CD4-positive, alpha-beta T cell treated with Interleukin-4 for 4 hours (primary cell): ENCODE results near the gene PHF12.
"Not testable (repeated sequence)": the region's sequence is repeated elsewhere in the genome, so short reads cannot be mapped to it uniquely, and the experiment has no call there.

Source experiments
- DNase-seq: peaks from one replicate; pipeline ENCODE4 v3.0.0-alpha.2; 2020

Gene PHF12

DNA sequence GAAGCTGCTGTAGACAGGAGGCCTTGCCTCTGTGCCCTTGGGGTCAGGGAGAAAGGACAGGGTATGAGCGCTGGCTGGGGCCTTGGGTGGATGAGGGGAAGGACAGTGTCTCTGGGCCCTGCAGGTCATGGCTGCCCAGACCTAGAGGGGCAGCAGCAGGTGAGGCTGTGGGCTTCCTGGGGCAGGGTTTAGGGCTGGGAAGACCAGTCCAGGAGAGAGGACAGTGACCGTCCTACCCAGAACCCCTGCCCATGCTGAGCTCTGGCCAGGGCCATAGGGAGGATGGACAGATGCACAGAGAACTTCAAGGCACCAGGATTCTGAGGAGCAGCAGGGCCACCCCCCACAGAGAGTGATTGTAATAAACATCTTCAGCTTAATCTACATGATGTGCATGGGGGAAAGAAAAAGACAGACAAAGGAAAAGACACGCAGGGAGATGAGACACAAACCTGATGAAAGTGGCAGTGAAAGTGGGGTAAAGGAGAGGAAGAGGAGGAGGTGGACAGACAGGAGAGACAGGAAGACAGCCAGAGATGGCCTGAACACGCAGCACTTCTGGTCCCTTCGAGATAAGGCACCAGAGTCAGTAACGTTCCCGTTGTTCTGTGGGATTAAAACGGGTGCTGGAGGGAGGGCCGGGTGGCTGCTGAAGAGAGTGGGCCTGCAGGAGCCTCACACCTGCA lies 71.3 kb downstream of the PHF12 start:
- DNase-seq, result no peak

DNA sequence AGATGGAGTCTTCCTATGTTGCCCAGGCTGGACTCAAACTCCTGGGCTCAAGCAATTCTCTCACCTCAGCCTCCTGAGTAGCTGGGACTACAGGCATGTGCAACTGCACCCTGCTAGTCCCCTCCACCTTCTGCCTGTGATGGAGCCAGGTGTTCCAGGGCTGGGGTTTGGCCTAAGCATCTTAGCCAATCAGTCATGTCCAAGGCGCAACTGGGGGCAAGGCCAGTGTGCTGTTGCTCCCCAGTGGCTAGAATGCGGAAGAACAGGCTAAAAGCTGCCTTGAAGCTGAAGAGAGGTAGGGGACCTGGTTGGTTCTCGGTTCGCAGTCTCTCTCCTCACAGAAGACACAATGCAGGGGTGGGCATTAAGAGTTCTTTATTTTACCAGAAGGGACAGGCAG lies 72.3 kb downstream of the PHF12 start:
- DNase-seq, result no peak

DNA sequence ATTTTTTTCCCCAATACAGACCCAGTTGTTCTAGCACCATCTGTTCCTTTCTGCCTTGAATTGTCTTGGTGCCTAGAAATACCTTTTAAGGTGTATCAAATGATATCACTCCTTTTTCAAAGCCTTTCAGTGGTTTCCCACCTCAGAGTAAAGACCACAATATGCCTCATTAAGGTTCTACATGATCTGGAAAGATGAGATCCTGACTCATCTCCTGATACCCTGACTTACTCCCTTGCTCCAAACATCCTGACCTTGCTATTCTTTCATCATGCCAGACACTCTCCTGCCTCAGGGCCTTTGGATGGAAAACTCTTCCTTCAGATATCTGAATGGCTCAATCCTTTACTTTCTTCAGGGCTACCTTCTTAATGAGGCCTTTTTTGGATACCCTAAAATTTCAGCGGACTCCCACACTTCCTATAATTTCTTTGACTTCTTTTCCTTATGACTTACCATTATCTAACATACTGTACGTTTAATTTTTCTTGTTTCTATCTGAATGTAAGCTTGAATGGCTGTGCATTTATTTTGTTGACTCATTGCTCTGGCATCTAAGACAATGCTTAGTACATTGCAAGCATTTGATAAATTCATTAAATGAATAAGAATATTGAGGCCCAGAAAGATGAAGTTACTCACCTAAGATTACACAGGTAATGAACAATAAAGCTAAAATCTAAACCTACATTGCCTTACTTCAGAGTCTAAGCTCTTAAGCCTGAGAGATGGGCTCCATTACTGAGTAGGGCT lies 73.0 kb downstream of the PHF12 start:
- DNase-seq, result no peak

DNA sequence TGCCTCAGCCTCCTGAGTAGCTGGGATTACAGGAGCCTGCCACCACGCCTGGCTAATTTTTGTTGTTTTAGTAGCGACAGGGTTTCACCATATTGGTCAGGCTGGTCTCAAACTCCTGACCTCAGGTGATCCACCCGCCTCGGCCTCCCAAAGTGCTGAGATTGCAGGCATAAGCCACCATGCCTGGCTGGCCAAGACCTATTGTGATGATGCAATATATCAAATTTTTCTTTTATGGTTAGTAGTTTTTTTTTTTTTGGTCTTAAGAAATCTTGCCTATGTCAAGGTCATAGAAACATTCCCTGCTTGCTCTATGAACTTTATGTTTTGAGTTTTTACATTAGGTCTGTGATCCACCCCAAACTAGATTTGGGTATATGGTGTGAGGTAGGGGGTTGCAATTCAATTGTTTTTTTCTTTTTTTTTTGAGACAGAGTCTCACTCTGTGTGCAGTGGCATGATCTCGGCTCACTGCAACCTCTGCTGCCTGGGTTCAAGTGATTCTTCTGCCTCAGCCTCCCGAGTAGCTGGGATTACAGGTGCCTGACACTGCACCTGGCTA lies 74.1 kb downstream of the PHF12 start:
- DNase-seq, result not testable (repeated sequence)

DNA sequence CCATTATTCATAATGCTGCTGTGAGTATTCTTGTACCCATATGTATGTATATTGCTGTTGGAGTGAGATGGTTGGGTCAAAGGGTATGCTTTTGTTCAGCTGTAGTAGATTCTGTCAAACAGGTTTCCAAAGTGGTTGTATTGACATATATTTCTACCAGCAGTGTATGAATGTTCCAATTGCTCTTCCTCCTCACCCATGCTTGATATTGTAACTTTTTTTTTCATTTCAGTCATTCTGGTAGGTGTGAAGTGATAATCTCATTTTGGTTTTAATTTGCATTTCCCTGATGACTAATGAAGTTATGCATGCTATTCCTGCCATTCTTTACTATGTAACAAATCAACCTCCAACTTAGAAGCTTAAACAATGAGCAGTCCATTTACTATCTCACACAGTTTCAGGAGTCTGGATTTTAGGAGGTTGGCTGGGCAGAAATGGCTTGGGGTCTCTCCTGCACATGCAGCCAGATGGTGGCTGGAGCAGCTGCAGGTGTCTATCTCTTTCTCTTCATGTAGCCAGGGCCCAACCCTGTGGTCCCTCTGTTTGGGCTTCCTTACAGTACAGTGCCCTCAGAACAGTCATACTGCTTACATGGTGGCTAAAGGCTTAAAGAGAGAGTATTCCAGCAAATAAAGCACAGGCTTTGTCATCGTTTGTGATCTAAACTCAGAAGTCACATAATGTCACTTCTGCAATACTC lies 75.3 kb downstream of the PHF12 start:
- no peak for DNase-seq

DNA sequence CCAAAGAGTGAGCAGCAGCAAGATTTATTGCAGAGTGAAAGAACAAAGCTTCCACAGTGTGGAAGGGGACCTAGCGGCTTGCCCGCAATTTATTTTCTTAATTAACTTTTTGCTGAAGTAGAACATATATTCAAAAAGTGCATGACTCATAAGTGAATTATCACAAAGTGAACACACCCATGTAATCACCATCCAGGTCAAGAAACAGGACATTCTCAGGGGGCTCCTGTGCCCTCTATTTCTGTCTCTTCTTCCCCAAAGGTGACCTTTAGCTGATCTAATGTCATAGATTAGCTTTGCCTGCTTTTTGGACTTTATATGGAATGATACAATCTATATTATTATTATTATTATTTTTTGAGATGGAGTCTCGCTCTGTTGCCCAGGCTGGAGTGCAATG lies 76.6 kb downstream of the PHF12 start:
- no peak for DNase-seq

DNA sequence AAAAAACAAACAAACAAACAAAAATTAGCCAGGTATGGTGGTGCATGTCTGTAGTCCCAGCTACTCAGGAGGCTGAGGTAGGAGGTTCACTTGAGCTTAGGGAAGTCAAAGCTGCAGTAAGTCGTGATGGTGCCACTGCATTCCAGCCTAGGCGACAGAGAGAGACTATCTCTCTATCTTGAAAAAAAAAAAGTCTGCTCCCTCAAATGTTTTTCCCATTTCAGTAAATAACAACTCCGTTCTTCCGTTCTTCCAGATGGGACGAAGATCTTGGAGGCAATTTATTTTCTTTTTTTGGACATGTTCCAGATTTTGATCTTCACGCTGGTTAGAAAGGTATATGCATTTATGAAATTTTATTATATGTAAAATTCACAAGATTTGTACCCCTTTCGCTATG lies 77.5 kb downstream of the PHF12 start:
- no peak for DNase-seq

DNA sequence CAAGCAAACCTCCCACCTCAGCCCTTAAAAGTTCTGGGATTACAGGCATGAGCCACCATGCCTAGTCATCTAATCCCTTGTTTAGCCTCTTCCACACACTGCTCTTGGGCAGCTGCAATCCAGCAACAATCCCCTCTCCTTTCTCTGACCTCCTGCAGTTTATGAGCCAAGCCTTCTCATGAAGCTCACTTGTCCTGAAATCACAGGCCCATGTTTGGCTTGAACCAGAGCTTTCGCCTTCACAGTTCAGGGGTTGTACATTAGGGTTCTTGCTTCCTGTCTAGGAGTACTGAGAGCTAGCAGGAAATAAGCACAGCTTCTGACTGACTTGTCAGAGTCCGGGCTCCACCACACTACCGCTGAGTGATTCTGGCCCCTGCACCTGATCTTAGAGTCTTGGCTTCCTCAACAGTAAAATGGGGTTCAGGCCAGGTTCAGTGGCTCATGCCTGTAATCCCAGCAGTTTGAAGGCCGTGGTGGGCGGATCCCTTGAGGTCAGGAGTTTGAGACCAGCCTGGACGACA lies 80.2 kb downstream of the PHF12 start:
- DNase-seq, result peak; percentile 36

DNA sequence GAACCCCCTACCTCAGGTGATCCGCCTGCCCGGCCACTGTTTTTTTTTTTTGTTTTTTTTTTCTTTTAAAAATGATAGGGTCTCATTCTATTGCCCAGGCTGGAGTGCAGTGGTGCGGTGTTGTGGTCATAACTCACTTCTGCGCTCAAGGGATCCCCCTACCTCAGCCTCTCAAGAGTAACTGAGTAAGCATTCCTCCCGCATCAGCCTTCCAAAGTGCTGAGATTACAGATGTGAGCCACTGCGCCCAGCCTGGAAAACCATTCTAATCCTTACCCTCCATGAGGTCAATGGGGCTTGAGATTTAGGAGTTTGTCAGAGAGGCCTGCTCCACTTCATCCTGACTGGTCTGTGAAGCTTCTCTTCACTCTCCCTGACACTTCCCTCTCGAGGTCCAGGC lies 84.0 kb downstream of the PHF12 start:
- DNase-seq, result no peak

DNA sequence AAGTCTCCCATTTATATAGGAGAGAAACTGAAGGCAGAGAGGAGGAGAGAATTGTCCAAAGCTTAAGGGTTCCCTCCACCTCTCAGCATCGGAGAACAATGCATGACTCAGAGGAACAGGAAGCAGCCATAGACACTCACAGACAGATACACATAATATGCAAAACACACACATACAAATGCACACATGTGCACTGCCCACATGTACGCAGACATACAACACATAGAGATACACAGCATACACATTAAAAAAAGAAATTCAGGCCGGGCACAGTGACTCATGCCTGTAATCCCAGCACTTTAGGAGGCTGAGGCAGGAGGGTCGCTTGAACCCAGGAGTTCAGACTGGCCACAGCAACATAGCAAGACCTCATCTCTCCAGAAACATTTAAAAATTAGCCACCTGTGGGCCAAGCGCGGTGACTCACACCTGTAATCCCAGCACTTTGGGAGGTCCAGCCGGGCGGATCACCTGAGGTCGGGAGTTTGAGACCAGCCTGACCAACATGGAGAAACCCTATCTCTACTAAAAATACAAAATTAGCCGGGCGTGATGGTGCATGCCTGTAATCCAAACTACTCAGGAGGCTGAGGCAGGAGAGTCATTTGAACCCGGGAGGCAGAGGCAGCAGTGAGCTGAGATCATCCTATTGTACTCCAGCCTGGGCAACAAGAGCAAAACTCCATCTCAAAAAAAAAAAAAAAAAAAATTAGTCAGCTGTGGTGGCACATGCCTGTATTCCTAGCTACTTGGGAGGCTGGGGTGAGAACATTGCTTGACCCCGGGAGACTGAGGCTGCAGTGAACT lies 85.2 kb downstream of the PHF12 start:
- DNase-seq, result no peak

DNA sequence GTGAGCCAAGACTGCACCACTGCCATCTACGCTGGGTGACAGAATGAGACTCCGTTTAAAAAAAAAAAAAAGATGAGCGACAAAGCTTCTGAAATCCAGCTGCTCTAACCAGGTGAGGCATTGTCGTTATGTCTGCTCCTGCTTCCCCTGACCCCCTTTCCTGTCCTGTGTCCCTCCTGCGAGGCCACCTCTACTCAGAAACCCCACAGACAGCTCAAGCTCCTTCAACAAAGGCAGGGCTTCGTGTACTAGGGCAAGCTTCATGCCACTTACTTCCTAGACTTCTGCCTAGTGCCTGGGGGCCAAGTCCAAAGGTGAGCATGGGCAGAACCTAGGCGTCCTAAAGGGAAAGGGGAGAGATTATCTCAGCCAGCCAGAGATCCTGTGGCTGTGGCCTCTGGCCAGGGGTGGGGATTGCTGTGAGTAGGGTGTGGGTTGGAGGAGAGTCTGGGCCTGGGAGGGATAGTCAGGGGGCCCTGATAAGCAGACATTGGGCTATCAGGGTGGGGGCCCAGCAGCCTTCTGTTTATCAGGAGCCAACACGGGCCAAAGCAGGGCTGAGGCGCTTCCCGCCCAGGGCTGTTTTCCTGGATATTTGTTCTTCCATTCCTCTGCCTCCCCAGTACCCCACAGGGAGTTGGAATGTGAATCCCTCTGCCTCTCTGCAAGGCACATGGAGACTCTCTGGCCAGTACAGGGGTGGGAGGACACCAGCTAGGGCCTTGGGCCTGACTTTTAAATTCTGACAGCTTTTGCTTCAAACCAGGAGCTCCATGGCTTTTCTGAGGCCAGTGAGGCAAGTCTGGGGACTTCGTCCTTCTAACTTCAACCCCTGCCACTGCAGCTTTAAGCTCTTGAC lies 86.1 kb downstream of the PHF12 start:
- DNase-seq, result no peak

DNA sequence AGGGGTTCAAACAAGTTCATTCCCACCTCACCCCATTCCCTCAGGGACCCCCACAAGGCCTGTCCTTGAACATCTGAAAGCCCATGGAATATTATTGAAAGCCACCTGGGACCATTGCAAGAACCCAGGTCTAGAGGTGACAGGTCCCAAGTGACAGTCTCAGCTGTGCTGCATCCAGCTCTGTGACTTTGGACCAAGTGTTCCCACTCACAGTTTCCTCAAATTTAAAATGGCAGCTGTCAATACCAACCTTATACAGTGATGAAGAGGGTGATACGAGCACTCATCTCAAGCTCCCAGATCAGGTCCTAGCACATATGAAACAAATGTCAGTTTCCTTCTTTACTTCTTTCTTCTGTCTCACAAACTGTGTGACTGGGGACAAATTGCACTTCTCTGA lies 87.4 kb downstream of the PHF12 start:
- DNase-seq, result no peak

DNA sequence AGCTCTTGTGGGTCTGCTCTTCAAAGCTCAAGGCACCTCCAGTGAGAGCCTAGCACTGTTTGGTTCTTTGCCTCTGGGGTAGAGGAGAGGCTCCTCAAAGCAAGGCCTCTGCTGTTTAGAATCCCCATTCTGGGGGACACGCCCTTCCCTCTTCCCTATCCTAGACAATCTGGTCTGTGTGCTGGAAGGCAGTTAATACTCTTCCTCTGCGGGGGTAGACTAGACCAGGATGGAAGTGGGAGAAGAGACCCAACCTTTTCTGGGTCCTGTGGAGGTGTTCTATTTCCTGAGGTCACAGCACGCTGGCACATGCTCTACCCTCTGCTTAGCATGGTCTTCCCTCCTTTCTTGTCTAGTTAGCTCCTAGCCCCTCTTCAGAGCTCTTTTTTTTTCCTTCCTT lies 88.8 kb downstream of the PHF12 start:
- no peak for DNase-seq

DNA sequence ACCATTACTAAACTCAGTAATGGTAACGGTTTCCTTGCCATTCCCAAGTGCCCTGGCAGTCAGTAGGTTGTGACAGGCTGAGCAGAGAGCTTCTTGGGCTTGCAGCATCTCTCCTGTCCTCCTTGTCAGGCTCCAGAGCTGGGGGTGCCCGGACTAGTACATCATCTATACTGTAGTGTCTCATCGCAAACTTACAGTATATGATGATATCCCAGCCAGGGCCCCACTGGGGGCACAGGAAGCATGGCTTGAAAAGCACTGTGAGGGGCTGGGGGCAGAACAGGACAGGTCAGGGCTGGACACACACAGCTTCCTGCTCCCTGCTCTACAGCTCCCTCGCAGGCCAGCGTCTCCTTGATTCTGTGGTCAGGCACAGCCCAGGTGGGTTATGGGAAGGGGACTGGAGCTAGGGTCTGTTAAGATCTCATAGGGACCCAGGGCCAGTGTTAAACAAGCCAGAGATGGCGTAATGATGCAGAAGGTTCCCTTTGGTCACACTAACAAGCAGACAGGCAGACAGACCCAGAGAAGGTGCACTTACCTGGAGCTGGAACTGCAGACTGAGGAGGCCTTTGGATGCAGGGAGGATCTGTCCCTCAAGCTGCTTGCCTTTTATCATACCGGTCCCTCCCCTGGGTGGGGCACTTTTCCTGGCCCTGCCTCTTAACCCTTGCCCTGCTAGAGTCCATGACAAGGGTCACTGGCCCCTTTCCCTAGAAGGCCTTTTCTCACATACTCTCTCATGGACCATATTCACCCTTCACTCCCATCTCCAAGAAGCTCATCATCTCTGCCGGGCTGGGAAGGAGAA lies 89.7 kb downstream of the PHF12 start:
- DNase-seq, result no peak

DNA sequence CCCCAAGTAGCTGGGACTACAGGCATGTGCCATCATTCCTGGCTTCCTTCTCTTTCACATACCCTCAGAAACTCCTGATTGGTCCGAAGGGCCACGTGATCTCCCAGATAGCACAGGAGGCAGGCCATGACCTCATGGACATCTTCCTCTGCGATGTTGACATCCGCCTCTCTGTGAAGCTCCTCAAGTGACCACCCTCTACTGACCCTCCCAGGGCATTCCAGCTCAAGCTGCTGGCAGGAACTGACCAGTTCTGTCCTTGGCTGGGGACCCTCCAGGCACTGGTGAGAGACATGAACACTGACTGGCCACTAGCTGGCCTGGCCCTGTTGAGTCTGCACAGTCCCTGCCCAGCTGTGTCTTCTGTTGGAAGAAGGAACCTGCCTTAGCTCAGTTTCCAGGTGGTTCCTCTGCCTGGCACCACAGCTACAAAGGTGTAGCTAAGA lies 90.9 kb downstream of the PHF12 start:
- no peak for DNase-seq

DNA sequence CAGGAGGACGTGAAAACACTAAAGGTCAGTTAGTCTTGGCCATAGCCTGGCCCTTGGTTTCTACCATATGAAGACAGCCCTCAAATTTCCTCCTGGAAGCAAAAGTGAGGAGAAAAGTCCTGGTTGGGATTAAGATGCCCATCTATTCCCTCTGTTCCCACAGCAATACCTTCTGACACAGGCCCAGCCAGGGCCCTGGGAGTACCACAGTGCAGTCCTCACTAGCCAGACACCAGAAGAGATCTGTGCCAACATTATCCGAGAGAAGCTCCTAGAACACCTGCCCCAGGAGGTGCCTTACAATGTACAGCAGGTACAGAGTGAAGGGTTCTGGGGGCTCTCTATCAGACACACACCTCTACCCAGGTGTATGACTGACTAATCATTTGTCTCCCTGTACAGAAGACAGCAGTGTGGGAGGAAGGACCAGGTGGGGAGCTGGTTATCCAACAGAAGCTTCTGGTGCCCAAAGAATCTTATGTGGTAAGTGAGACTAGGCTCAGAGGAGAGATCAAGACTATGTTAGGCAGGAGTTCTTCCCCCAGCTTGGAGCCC lies 92.4 kb downstream of the PHF12 start:
- no peak for DNase-seq

DNA sequence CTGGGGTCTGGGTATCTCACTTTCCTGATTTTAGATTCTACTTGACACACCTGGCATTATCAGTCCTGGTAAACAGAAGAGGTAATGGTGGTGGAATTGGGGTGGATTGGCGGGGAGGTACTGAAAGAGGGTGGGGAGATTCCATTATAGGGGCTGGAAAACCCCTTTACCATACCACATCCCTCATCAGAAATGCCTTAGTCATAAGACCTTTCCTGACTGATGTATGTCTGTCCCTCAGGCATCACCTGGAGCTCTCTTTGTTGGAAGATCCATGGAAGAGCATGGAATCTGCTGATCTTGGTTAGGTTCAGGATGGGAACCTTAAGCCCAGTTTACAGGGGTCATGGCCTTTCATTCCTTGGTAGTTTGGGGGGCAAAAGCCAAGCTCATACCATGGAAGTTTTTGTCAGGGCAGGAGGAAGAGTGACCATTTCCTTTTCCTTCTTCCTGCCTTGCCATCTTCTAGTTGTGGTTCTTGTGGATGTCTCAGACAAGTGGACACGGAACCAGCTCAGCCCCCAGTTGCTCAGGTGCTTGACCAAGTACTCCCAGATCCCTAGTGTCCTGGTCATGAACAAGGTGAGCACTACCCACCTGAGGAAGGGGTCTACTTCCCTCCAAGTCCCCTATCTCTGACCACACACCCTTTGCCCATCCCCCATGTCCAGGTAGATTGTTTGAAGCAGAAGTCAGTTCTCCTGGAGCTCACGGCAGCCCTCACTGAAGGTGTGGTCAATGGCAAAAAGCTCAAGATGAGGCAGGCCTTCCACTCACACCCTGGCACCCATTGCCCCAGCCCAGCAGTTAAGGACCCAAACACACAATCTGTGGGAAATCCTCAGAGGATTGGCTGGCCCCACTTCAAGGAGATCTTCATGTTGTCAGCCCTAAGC lies 93.2 kb downstream of the PHF12 start:
- no peak for DNase-seq

DNA sequence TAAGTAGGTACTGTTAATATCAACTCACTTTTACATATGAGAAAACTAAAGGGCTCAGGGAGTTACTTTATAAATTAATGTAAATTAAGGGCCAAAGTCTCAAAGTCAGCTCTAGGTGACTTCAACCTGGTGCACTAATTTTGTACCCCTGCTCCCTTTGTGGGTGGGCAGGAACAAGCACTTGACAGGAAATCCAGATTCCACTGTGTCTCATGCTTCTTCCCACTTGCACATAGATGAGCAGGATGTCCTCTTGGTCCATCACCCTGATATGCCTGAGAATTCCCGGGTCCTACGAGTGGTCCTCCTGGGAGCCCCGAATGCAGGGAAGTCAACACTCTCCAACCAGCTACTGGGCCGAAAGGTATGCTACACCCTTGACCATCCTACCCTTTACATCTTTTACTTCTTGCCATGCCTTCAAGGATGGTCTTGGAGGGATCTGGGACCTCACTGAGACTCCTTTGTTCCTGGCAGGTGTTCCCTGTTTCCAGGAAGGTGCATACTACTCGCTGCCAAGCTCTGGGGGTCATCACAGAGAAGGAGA lies 95.2 kb downstream of the PHF12 start:
- no peak for DNase-seq

DNA sequence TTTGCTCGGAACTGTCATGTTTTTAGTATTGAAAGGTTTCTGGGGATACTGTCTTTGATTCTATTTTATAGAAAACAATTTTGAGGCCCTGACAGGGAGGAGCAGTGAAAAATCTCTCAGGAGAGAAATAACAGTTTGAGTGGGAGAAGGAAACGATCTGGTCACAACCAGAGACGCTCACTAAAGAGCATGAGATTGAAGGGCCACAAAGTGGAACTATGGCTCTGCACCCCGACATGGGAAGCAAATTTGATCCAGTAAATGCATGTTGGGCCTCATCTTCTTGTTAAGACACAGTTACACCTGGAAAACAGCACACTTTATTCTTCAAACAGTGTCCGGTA lies 96.0 kb downstream of the PHF12 start:
- no peak for DNase-seq
